HK-2 (cell line): Measurements from ENCODE around the gene RAB32.
"Not testable (repeated sequence)": the region's sequence is repeated elsewhere in the genome, so short reads cannot be mapped to it uniquely, and the experiment has no call there.

ENCODE experiments used
- DNase-seq: peaks from one replicate; pipeline ENCODE4 v3.0.0-alpha.2; 2018; ENCODE audit not compliant: unreplicated experiment

RAB32 gene

DNA sequence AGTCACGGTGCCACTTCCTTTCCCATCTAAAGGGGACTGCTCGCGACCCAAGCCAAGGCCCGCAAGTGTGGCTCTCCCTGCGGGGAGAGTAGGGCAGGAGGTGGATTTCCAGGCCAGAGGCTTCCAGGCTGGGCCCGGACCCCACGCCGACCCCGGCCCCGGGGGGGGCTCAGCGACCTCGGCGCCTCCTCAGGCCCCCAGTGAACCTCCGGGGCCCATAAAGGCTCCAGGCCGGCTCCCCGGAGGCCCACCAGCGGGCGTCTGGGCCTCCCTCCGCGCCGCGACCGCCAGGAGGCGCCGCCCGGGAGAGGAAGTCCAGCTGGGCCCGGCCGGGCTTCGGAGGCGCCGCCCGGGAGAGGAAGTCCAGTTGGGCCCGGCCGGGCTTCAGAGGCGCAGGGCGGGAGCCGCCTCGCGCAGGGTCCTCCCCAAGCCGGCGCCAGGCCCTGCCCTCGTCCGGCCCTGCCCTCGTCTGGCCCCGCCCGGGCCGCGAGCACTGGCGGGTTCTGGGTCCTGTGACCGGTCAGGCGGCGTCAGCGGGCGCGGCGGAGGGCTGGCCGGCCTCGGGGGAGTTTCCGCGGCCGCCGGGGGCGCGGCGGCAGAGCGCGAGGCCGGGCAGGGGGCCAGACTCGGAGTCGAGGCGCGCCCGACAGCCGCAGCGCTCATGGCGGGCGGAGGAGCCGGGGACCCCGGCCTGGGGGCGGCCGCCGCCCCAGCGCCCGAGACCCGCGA lies at the start of gene RAB32:
Gene RAB32 (plus strand): TSS at position 623 of the 729 bp plus-strand sequence. CDS start 39 bp downstream, at position 662.
- DNase-seq = peak; percentile 92

DNA sequence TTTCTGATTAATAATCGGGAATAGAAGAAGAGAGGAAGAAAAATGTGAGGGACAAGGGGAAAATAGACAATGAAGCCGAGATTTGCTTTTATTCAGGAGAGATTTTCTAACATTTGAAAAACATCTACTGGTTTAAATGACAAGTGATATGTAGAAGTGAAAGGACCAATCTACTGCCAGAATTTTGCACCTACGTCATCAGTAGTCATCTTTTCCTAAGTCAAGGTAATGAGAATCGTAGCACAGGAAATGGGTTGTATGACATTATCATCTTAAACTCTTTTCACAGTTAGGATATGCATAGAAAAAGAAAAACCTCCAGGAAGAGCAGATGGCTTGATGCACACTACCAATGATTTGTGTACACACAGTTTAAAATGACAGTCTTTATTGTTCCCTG lies 45.3 kb upstream of the RAB32 start:
- no peak for DNase-seq

GRCh38 chr6:146503096-146503495 lies 40.5 kb upstream of the RAB32 start:
- no peak for DNase-seq

GRCh38 chr6:146515212-146515611 lies 28.4 kb upstream of the RAB32 start:
- no peak for DNase-seq

GRCh38 chr6:146526192-146526591 lies 17.4 kb upstream of the RAB32 start:
- no peak for DNase-seq

GRCh38 chr6:146532702-146533101 lies 10.9 kb upstream of the RAB32 start:
- no peak for DNase-seq

GRCh38 chr6:146542881-146543210 lies 787 bp upstream of the RAB32 start:
- DNase-seq = no peak

GRCh38 chr6:146543940-146544615 lies 445 bp downstream of the RAB32 start:
- DNase-seq = peak; percentile 63

DNA sequence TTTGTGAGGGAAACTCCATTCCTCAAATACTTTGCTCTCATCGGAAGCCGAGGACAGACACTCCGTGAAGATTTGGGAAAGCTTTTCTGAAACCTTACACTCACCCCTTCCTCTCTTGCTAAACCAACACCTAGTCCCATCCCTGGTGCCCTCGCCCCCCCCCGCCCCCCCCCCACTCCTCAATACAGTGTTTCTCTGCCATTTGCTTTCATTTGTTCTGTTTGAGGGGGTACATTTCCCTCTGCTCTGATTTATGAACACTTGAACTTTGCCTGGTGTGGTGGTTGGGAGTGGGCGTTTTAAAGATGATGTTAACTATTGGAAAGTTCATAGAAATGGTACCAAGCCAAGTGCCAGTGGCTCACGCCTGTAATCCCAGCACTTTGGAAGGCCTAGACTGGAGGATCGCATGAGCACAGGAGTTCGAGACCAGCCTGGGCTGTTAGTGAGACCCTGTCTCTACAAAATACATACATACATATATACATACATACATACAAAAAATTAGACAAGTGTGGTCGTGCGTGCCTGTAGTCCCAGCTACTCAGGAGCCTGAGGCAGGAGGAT lies 1.1 kb downstream of the RAB32 start:
- DNase-seq = peak; percentile 6

DNA sequence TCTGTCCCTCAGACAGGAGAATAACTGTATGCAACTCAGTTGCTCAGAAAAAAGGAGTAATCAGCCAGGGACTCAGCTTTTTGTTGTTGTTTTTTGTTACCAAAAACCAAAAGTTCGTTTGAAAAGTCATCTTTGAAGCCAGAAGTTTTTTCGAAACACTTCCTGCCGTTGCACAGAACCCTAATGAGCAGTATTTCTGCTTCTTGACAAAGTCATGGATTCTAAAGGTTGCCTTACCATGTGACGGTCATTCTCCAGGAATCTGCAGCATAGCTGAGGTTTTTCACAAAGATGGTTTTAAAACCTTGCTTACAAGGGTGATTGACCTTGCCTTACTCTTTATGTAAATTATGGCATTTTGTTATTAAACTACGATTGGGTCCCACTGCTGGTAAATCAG lies 1.9 kb downstream of the RAB32 start:
- peak; percentile 6 for DNase-seq

GRCh38 chr6:146546443-146547043 lies 2.9 kb downstream of the RAB32 start:
- DNase-seq = no peak

DNA sequence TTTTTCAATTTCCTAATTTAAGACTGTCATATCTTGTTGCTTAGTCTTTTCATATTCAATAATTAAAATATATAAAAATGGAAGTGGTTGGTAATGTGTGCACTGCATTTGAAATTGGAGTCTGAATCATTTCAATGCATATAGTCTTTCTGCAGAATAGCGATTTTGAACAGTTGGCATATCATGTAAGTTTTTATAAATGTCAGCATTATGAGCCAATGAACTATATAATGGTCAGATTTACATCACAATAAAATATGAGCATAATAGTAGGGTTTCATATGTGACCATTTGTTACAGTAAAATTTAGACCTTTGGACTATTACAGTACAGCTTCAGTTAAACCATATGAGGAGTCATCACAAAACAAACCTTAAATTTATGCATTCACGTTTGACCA lies 4.3 kb downstream of the RAB32 start:
- DNase-seq = no peak

- DNase-seq = no peak
These were observed 5.3 kb downstream of the RAB32 start for GRCh38 chr6:146548898-146549374.

DNA sequence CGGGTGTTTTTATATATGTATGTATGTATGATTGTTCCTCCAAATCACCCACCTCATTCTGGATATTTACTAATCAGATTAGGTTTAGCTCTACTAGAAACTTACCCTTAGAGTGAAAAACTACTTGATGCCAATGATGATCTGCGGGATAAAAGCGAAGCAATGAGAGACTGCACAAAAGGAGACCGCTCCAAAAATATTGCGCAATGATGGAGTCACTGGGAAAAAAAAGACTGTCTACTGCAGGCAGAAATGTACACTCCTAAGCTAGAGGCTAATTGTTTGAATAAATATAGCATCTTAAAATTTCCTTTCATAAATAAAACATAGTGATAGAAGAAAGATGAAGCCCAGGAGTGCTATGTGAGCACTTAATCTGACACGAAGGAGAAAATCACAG lies 7.3 kb downstream of the RAB32 start:
- DNase-seq = no peak

- DNase-seq = no peak
These were observed 7.9 kb downstream of the RAB32 start for GRCh38 chr6:146551545-146551944.

GRCh38 chr6:146553377-146554135 lies 9.9 kb downstream of the RAB32 start:
- no peak for DNase-seq

GRCh38 chr6:146560607-146561006 lies 17.0 kb downstream of the RAB32 start:
- DNase-seq = no peak

DNA sequence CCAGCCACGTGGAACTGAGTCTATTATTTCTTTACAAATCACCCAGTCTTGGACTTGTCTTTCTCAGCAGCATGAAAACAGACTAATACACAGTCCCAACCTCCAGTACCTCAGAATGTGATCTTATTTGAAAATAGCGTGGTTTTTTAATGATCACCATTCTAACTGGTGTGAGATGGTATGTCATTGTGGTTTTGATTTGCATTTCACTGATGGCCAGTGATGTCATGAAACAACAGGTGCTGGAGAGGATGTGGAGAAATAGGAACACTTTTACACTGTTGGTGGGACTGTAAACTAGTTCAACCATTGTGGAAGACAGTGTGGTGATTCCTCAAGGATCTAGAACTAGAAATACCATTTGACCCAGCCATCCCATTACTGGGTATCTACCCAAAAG lies 23.0 kb downstream of the RAB32 start:
- DNase-seq = not testable (repeated sequence)

- DNase-seq = not testable (repeated sequence)
These were observed 25.0 kb downstream of the RAB32 start for GRCh38 chr6:146568619-146569018.

DNA sequence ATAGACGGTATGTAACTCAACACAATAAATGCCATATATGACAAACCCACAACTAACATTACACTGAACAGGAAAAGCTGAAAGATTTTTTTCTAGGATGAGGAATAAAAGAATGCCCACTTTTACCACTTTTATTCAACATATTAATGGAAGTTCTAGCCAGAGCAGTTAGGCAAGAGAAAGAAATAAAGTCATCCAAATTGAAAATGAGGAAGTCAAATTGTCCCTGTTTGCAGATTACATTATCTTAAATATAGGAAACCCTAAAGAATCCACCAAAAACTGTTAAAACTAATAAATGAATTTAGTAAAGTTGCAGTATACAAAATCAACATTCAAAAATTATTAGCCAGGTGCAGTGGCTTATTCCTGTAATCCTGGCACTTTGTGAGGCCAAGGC lies 30.6 kb downstream of the RAB32 start:
- DNase-seq = no peak

- no peak for DNase-seq
These were observed 34.4 kb downstream of the RAB32 start for GRCh38 chr6:146578054-146578453.

- DNase-seq = no peak
These were observed 38.3 kb downstream of the RAB32 start for GRCh38 chr6:146581968-146582367.
